GM12878 (cell line): ENCODE measurements around the gene CAB39L. TPM values are rescaled to one million over a fixed set of nuclear protein-coding genes. Genes with fewer than 3 reads are reported as not detected.

Experiments used
- ATAC-seq: fragments of 200-7000 bp; cut with Tn5 transposase; 3 replicates; pipeline ENCODE4 v1.9.1; 2020; ENCODE audit warnings: mild to moderate bottlenecking, moderate library complexity
- BruUV-seq: library from RNA; stranded (reverse); fragments of 400-500 nt; replicated peaks from 2 replicates; lab custom pipeline; 2021; lab: Mats Ljungman, UMichigan
- CTCF ChIA-PET: fragments of 300-600 bp; sonication (Branson Sonifier 250); formaldehyde crosslinking; extraction: SDS; loops from one replicate; lab custom pipeline; 2021; ENCODE audit warnings: inconsistent platforms; lab: Yijun Ruan, JAX
- POLR2A ChIA-PET: fragments of 350-600 bp; formaldehyde crosslinking; extraction: SDS; loops from one replicate; lab custom pipeline; 2021; ENCODE audit warnings: inconsistent platforms; lab: Charles Lee
- RAD21 ChIA-PET: fragments of 300-600 bp; sonication (Branson Sonifier 250); formaldehyde crosslinking; loops from one replicate; lab custom pipeline; 2023; ENCODE audit warnings: antibody characterized with exemption; ENCODE audit not compliant: unreplicated experiment; lab: Charles Lee
- SMC1A ChIA-PET: fragments of 300-600 bp; sonication (Branson Sonifier 250); formaldehyde crosslinking; loops from one replicate; lab custom pipeline; 2023; ENCODE audit not compliant: unreplicated experiment, uncharacterized antibody; lab: Charles Lee
- DNase-seq: peaks from one replicate; pipeline ENCODE4 v3.0.0-alpha.2; 2011; ENCODE audit warnings: low read depth, low spot score
- FAIRE-seq: peaks from 3 replicates; lab custom pipeline; 2011; peaks lifted over from hg19 to GRCh38; lab: Jason Lieb, UNC
- H2AFZ ChIP-seq: 2 replicates; pipeline ENCODE4 v1.6.0; 2011; ENCODE audit warnings: low read depth, low read length, control low read depth; ENCODE audit not compliant: control insufficient read depth
- H3K27ac ChIP-seq: 2 replicates; pipeline ENCODE4 v1.5.1; 2011; ENCODE audit warnings: control low read depth; ENCODE audit not compliant: control insufficient read depth, insufficient read depth
- H3K27me3 ChIP-seq, 2 experiments: replicated peaks in 1 of 2; 2 replicates each; pipeline versions ENCODE4 v1.6.0 to v1.6.1; 2011; ENCODE audit warnings: low read length in 1 of 2; ENCODE audit not compliant: control insufficient read depth in 2 of 2, insufficient read depth in 2 of 2
- H3K36me3 ChIP-seq, 2 experiments: 2 replicates each; pipeline ENCODE4 v1.5.1; 2011; ENCODE audit warnings: low read length in 1 of 2; ENCODE audit not compliant: control insufficient read depth in 2 of 2, insufficient read depth in 2 of 2
- H3K4me1 ChIP-seq: 2 replicates; pipeline ENCODE4 v1.6.1; 2011; ENCODE audit warnings: mild to moderate bottlenecking, low read length, moderate library complexity, mixed read lengths; ENCODE audit not compliant: control insufficient read depth, insufficient read depth
- H3K4me2 ChIP-seq: 2 replicates; pipeline ENCODE4 v1.6.0; 2011; ENCODE audit warnings: control low read depth; ENCODE audit not compliant: control insufficient read depth, insufficient read depth
- H3K4me3 ChIP-seq: fragments of 200-600 bp; sonication (generic); 2 replicates; pipeline ENCODE4 v1.5.1; 2016
- H3K79me2 ChIP-seq: 2 replicates; pipeline ENCODE4 v1.6.0; 2011; ENCODE audit warnings: low read length; ENCODE audit not compliant: control insufficient read depth, insufficient read depth
- H3K9ac ChIP-seq: 2 replicates; pipeline ENCODE4 v1.8.0; 2011; ENCODE audit warnings: low read length, control low read depth, mixed read lengths; ENCODE audit not compliant: control insufficient read depth, insufficient read depth
- H3K9me3 ChIP-seq: replicated peaks from 3 replicates; pipeline ENCODE4 v1.5.1; 2011; ENCODE audit warnings: mild to moderate bottlenecking, low read length; ENCODE audit not compliant: control insufficient read depth, insufficient read depth
- H4K20me1 ChIP-seq: 2 replicates; pipeline ENCODE4 v1.6.0; 2011; ENCODE audit not compliant: control insufficient read depth, insufficient read depth
- SRF ChIP-seq, 2 experiments: IDR thresholded peaks; 2 replicates each; pipeline ENCODE4 v1.6.1; 2011; ENCODE audit warnings: low read depth in 2 of 2, low read length in 2 of 2, mild to moderate bottlenecking in 1 of 2, moderate library complexity in 1 of 2
- TARDBP ChIP-seq: IDR thresholded peaks from 2 replicates; pipeline ENCODE4 v1.6.1; 2016; ENCODE audit warnings: borderline replicate concordance
- WGBS: methylation state at CpG from one replicate; pipeline ENCODE4 v1.1.6; 2016; ENCODE audit warnings: low lambda C conversion rate; ENCODE audit not compliant: insufficient replicate concordance, insufficient coverage; ENCODE audit errors: missing lambda C conversion rate; 5-methylcytosine and 5-hydroxymethylcytosine counted together
- in situ Hi-C: fragments of 300-500 bp; cut with MboI; formaldehyde crosslinking; loops from 9 replicates; pipeline ENCODE4 v1.14.3; 2018; ENCODE audit warnings: mixed read lengths
- intact Hi-C: fragments of 100-400 bp; cut with micrococcal nuclease; formaldehyde crosslinking; loops from one replicate; pipeline ENCODE4 v1.14.2; 2022; ENCODE audit not compliant: unreplicated experiment
- polyA plus RNA-seq, 11 experiments: library from polyadenylated mRNA; depleted of rRNA in 4 of 11; unstranded in 6 of 11; stranded (reverse) in 5 of 11; fragments of >200 nt; fragmentation: Nextera tagmentation in 4 of 11; fragmentation: Illumina TruSeq in 1 of 11; extraction: Ambion mirVana in 4 of 11; extraction: Trizol in 1 of 11; gene quantifications; 1 replicate in 1 of 11; 2 replicates in 10 of 11; pipeline versions ENCODE4 v1.2.1 to v1.2.3, GENCODE V29; 2011 to 2016; ENCODE audit warnings: inconsistent platforms in 2 of 11, missing spikeins in 2 of 11, low read depth in 1 of 11
- total RNA-seq, 4 experiments: library from RNA; depleted of rRNA in 3 of 4; stranded (reverse); fragments of >200 nt in 3 of 4; fragmentation: Illumina TruSeq in 1 of 4; extraction: Trizol in 1 of 4; gene quantifications; 2 replicates each; pipeline versions ENCODE4 v1.2.1 to v1.2.3, GENCODE V29; 2013 to 2021
- TF ChIP-seq, protein P1 (sequence below): fragments of 450-650 bp; IDR thresholded peaks from 2 replicates; pipeline ENCODE4 v1.6.1; 2017; ENCODE audit warnings: borderline replicate concordance
- TF ChIP-seq, protein P2 (sequence below): IDR thresholded peaks from 2 replicates; pipeline ENCODE4 v1.6.1; 2011; ENCODE audit warnings: borderline replicate concordance, low read depth, mild to moderate bottlenecking, moderate library complexity, mixed read lengths, low read length; ENCODE audit not compliant: insufficient read depth; ENCODE audit errors: extremely low read length
- TF ChIP-seq, protein P3 (sequence below): fragments of 450-650 bp; IDR thresholded peaks from 2 replicates; pipeline ENCODE4 v1.6.1; 2016; ENCODE audit warnings: mild to moderate bottlenecking, moderate library complexity, borderline replicate concordance
- TF ChIP-seq, protein P4 (sequence below): IDR thresholded peaks from 2 replicates; pipeline ENCODE4 v1.6.1; 2012; ENCODE audit warnings: low read depth, low read length, improper control_type of control experiment
- TF ChIP-seq, protein P5 (sequence below): fragments of 450-650 bp; IDR thresholded peaks from 2 replicates; pipeline ENCODE4 v1.6.1; 2018; ENCODE audit warnings: borderline replicate concordance, mild to moderate bottlenecking; ENCODE audit not compliant: partially characterized antibody
- TF ChIP-seq, protein P6 (sequence below): fragments of 450-650 bp; conservative IDR thresholded peaks from 2 replicates; pipeline ENCODE4 v1.6.1; 2017; ENCODE audit warnings: mild to moderate bottlenecking, moderate library complexity
- TF ChIP-seq, protein P7 (sequence below): fragments of 450-650 bp; IDR thresholded peaks from 2 replicates; pipeline ENCODE4 v1.6.1; 2016; ENCODE audit warnings: mild to moderate bottlenecking

The CAB39L gene
- total and polyA plus RNA-seq, 10 of the 15 experiments (the other 5 are each of a cell fraction or from before 2014, with no cell fraction given): 0.88 to 3.0 (median 1.7) TPM

DNA sequence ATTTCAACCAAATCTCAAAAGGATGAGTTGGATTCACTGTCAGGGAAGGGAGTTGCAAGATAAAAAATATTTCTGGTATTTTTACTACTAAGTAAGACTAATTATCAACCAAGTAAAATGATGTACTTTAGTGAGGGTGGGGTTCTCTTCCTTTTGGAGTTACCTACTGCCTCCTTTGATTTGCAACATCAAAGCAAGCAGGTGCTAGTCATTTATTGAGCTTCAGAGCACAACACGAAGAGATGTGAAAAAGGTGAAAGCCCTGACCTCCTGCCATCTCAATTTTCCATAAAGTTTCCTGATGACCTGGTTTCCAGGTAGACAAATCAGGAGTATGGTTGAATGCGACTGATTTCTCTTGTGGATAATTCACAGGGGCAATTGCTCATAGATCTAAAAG is 100.1 kb downstream of the CAB39L start (continued):
- TF ChIP-seq, protein P1, sequence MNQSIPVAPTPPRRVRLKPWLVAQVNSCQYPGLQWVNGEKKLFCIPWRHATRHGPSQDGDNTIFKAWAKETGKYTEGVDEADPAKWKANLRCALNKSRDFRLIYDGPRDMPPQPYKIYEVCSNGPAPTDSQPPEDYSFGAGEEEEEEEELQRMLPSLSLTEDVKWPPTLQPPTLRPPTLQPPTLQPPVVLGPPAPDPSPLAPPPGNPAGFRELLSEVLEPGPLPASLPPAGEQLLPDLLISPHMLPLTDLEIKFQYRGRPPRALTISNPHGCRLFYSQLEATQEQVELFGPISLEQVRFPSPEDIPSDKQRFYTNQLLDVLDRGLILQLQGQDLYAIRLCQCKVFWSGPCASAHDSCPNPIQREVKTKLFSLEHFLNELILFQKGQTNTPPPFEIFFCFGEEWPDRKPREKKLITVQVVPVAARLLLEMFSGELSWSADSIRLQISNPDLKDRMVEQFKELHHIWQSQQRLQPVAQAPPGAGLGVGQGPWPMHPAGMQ: no peak
- TF ChIP-seq, protein P2, sequence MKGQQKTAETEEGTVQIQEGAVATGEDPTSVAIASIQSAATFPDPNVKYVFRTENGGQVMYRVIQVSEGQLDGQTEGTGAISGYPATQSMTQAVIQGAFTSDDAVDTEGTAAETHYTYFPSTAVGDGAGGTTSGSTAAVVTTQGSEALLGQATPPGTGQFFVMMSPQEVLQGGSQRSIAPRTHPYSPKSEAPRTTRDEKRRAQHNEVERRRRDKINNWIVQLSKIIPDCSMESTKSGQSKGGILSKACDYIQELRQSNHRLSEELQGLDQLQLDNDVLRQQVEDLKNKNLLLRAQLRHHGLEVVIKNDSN: no peak

DNA sequence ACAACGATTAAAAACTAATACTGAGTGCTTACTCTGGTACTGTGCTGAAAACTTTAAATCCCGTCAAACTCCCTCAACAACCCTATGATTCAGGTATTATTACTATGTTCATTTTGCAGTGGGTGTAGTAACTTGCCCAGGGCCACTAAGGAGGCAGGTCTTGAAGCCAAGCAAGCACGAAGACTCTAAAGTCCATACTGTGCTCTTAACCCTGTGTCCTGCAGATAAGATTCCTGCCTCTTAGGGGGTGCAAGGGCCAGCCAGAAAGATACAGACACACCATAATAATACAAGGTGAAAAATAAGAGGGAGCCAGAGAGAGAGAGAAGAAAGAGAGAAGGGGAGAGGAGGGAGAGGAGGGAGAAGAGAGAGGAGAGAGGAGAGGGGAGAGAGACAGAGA is 100.6 kb downstream of the CAB39L start:
- no TSS peak for BruUV-seq
- H3K4me3 ChIP-seq: no peak overlapping the region
- H3K79me2 ChIP-seq: no peaks in the 10 kb centered on the region
- DNase-seq (no peak), ATAC-seq (no peak), FAIRE-seq (no peak)
- H3K4me2 ChIP-seq: no peak overlapping the region
- intact Hi-C loops: no loop called here
- no peak overlapping the region for H3K27ac ChIP-seq
- no peaks in the 10 kb centered on the region for H3K4me1 ChIP-seq
- WGBS: 55% methylated on average over 3 of the region's 3 CpGs
- ChIA-PET POLR2A (no interaction called here), SMC1A (no interaction called here), CTCF (no interaction called here), RAD21 (no interaction called here)
- no peak overlapping the region for H3K9ac ChIP-seq
- in situ Hi-C loops: no loop called here
- H4K20me1 ChIP-seq: no peaks in the 10 kb centered on the region
- no peaks in the 10 kb centered on the region for H3K36me3 ChIP-seq
- no peaks in the 10 kb centered on the region for H3K27me3 ChIP-seq
- H3K9me3 ChIP-seq: no peaks in the 10 kb centered on the region
- no peak overlapping the region for H2AFZ ChIP-seq
- TF ChIP-seq, protein P3, sequence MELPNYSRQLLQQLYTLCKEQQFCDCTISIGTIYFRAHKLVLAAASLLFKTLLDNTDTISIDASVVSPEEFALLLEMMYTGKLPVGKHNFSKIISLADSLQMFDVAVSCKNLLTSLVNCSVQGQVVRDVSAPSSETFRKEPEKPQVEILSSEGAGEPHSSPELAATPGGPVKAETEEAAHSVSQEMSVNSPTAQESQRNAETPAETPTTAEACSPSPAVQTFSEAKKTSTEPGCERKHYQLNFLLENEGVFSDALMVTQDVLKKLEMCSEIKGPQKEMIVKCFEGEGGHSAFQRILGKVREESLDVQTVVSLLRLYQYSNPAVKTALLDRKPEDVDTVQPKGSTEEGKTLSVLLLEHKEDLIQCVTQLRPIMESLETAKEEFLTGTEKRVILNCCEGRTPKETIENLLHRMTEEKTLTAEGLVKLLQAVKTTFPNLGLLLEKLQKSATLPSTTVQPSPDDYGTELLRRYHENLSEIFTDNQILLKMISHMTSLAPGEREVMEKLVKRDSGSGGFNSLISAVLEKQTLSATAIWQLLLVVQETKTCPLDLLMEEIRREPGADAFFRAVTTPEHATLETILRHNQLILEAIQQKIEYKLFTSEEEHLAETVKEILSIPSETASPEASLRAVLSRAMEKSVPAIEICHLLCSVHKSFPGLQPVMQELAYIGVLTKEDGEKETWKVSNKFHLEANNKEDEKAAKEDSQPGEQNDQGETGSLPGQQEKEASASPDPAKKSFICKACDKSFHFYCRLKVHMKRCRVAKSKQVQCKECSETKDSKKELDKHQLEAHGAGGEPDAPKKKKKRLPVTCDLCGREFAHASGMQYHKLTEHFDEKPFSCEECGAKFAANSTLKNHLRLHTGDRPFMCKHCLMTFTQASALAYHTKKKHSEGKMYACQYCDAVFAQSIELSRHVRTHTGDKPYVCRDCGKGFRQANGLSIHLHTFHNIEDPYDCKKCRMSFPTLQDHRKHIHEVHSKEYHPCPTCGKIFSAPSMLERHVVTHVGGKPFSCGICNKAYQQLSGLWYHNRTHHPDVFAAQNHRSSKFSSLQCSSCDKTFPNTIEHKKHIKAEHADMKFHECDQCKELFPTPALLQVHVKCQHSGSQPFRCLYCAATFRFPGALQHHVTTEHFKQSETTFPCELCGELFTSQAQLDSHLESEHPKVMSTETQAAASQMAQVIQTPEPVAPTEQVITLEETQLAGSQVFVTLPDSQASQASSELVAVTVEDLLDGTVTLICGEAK: no peak
- no peak for TF ChIP-seq SRF (IDR thresholded peaks at IDR 0.05; ENCODE audit: low read depth in 2 of 2, low read length in 2 of 2)
- TF ChIP-seq, protein P4, sequence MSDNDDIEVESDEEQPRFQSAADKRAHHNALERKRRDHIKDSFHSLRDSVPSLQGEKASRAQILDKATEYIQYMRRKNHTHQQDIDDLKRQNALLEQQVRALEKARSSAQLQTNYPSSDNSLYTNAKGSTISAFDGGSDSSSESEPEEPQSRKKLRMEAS: no peak
- TF ChIP-seq, protein P5, sequence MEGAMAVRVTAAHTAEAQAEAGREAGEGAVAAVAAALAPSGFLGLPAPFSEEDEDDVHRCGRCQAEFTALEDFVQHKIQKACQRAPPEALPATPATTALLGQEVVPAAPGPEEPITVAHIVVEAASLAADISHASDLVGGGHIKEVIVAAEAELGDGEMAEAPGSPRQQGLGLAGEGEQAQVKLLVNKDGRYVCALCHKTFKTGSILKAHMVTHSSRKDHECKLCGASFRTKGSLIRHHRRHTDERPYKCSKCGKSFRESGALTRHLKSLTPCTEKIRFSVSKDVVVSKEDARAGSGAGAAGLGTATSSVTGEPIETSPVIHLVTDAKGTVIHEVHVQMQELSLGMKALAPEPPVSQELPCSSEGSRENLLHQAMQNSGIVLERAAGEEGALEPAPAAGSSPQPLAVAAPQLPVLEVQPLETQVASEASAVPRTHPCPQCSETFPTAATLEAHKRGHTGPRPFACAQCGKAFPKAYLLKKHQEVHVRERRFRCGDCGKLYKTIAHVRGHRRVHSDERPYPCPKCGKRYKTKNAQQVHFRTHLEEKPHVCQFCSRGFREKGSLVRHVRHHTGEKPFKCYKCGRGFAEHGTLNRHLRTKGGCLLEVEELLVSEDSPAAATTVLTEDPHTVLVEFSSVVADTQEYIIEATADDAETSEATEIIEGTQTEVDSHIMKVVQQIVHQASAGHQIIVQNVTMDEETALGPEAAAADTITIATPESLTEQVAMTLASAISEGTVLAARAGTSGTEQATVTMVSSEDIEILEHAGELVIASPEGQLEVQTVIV: no peak
- TF ChIP-seq, protein P6, sequence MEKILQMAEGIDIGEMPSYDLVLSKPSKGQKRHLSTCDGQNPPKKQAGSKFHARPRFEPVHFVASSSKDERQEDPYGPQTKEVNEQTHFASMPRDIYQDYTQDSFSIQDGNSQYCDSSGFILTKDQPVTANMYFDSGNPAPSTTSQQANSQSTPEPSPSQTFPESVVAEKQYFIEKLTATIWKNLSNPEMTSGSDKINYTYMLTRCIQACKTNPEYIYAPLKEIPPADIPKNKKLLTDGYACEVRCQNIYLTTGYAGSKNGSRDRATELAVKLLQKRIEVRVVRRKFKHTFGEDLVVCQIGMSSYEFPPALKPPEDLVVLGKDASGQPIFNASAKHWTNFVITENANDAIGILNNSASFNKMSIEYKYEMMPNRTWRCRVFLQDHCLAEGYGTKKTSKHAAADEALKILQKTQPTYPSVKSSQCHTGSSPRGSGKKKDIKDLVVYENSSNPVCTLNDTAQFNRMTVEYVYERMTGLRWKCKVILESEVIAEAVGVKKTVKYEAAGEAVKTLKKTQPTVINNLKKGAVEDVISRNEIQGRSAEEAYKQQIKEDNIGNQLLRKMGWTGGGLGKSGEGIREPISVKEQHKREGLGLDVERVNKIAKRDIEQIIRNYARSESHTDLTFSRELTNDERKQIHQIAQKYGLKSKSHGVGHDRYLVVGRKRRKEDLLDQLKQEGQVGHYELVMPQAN: no peak
- TF ChIP-seq, protein P7, sequence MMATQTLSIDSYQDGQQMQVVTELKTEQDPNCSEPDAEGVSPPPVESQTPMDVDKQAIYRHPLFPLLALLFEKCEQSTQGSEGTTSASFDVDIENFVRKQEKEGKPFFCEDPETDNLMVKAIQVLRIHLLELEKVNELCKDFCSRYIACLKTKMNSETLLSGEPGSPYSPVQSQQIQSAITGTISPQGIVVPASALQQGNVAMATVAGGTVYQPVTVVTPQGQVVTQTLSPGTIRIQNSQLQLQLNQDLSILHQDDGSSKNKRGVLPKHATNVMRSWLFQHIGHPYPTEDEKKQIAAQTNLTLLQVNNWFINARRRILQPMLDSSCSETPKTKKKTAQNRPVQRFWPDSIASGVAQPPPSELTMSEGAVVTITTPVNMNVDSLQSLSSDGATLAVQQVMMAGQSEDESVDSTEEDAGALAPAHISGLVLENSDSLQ: no peak
- TF ChIP-seq TARDBP: no peak
